Sigmoid colon (tissue), 4 donors: ENCODE results near the gene PNRC1.

Experiments
- CTCF ChIP-seq, 4 experiments: fragments of 450-650 bp in 3 of 4; fragments of 200-600 bp in 1 of 4; IDR thresholded peaks; one replicate each; pipeline ENCODE4 v1.5.1; 2016 to 2019; ENCODE audit warnings: antibody characterized with exemption in 4 of 4, mild to moderate bottlenecking in 3 of 4, moderate library complexity in 2 of 4
- EP300 ChIP-seq, 4 donors: sonication (generic); formaldehyde crosslinking; IDR thresholded peaks; one replicate each; pipeline ENCODE4 v1.6.1; 2017; ENCODE audit warnings: antibody characterized with exemption in 4 of 4
- POLR2A ChIP-seq, 2 donors: fragments of 450-650 bp; IDR thresholded peaks; one replicate each; pipeline ENCODE4 v1.6.1; 2016; ENCODE audit warnings: antibody characterized with exemption in 2 of 2, mild to moderate bottlenecking in 2 of 2, moderate library complexity in 2 of 2

DNA sequence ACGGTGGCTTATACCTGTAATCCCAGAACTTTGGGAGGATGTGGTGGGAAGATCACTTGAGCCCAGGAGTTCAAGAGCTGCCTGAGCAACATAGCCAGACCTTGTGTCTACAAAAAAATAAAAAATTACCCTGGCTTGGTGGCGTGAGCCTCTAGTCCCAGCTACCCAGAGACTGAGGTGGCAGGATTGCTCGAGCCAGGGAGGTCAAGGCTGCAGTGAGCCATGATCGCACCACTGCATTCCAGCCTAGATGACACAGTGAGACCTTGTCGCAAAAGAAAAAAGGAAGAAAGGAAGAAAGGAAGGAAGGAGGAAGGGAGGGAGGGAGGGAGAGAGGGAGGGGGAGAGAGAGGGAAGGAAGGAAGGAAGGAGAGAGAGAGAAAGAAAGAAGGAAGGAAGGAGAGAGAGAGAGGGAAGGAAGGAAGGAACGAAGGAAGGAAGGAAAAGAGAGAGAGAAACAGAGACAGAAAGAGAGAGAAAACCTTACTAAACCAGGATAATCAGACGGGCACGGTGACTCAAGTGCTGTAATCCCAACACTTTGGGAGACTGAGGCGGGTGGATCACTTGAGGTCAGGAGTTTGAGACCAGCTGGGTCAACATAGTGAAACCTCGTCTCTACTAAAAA, 10.9 kb upstream of the PNRC1 start:
- TF ChIP-seq EP300 (IDR thresholded peaks at IDR 0.05) (no peak), CTCF (IDR thresholded peaks at IDR 0.05) (no peak), POLR2A (IDR thresholded peaks at IDR 0.05) (no peak)
